Effector memory CD4-positive, alpha-beta T cell (primary cell): ENCODE measurements around the gene U2SURP.

Experiments
- DNase-seq, 3 donors: peaks; one replicate each; pipeline ENCODE4 v3.0.0-alpha.2; 2020
- H3K27ac ChIP-seq: 2 replicates; pipeline ENCODE4 v1.7.0; 2013; ENCODE audit warnings: mild to moderate bottlenecking, low read length, moderate library complexity; ENCODE audit not compliant: insufficient read depth, poor library complexity, severe bottlenecking
- H3K27me3 ChIP-seq: replicated peaks from 2 replicates; pipeline ENCODE4 v1.7.0; 2013; ENCODE audit warnings: mild to moderate bottlenecking, low read length; ENCODE audit not compliant: insufficient read depth, control insufficient read depth, poor library complexity, severe bottlenecking
- H3K36me3 ChIP-seq: 2 replicates; pipeline ENCODE4 v1.7.0; 2013; ENCODE audit warnings: mild to moderate bottlenecking, low read length, moderate library complexity; ENCODE audit not compliant: control insufficient read depth, insufficient read depth
- H3K4me1 ChIP-seq: 2 replicates; pipeline ENCODE4 v1.7.0; 2013; ENCODE audit warnings: low read length, mild to moderate bottlenecking; ENCODE audit not compliant: control insufficient read depth, insufficient read depth, poor library complexity, severe bottlenecking
- H3K4me3 ChIP-seq: 2 replicates; pipeline ENCODE4 v1.7.0; 2013; ENCODE audit warnings: low read length, low read depth, mild to moderate bottlenecking; ENCODE audit not compliant: insufficient read depth, poor library complexity, severe bottlenecking
- H3K9me3 ChIP-seq: 2 replicates; pipeline ENCODE4 v1.7.0; 2013; ENCODE audit warnings: mild to moderate bottlenecking, low read length, moderate library complexity; ENCODE audit not compliant: control insufficient read depth

Gene U2SURP

GRCh38 chr3:142990721-142991120 lies 10.6 kb upstream of the U2SURP start:
- DNase-seq, result no peak
- Histone ChIP-seq H3K27me3 (no peaks in the 10 kb centered on the region), H3K4me3 (no peak overlapping the region), H3K4me1 (no peaks in the 10 kb centered on the region), H3K9me3 (no peaks in the 10 kb centered on the region), H3K36me3 (no peaks in the 10 kb centered on the region), H3K27ac (no peak overlapping the region)

- Histone ChIP-seq H3K4me1 (no peaks in the 10 kb centered on the region), H3K4me3 (no peak overlapping the region), H3K27me3 (no peaks in the 10 kb centered on the region), H3K27ac (no peak overlapping the region), H3K9me3 (no peaks in the 10 kb centered on the region), H3K36me3 (no peaks in the 10 kb centered on the region)
- no peak for DNase-seq
Measured at GRCh38 chr3:142992323-142992722, 9.0 kb upstream of the U2SURP start.

GRCh38 chr3:142993958-142994442 lies 7.4 kb upstream of the U2SURP start:
- no peaks in the 10 kb centered on the region for H3K27me3 ChIP-seq
- H3K36me3 ChIP-seq, result no peaks in the 10 kb centered on the region
- no peak overlapping the region for H3K4me3 ChIP-seq
- DNase-seq, result peak in 2 of 3 donors; percentile 26 to 44
- no peaks in the 10 kb centered on the region for H3K9me3 ChIP-seq
- no peak overlapping the region for H3K27ac ChIP-seq
- H3K4me1 ChIP-seq, result no peaks in the 10 kb centered on the region

- no peak for DNase-seq
Measured at GRCh38 chr3:142997330-142997729, 4.0 kb upstream of the U2SURP start.

GRCh38 chr3:142998439-142998838 lies 2.9 kb upstream of the U2SURP start:
- peaks cover 8% of the 10 kb centered on the region for H3K4me1 ChIP-seq
- DNase-seq, result no peak

More at GRCh38 chr3:142997330-142997729, 4.0 kb upstream of the U2SURP start:
- H3K36me3 ChIP-seq, result no peaks in the 10 kb centered on the region
- no peak overlapping the region for H3K4me3 ChIP-seq
- no peak overlapping the region for H3K27ac ChIP-seq
- no peaks in the 10 kb centered on the region for H3K27me3 ChIP-seq
- H3K4me1 ChIP-seq, result no peaks in the 10 kb centered on the region
- H3K9me3 ChIP-seq, result no peaks in the 10 kb centered on the region

GRCh38 chr3:142999881-143000280 lies 1.5 kb upstream of the U2SURP start:
- Histone ChIP-seq H3K36me3 (no peaks in the 10 kb centered on the region), H3K27me3 (no peaks in the 10 kb centered on the region), H3K27ac (no peak overlapping the region), H3K9me3 (no peaks in the 10 kb centered on the region), H3K4me1 (peaks cover 8% of the 10 kb centered on the region), H3K4me3 (no peak overlapping the region)
- DNase-seq, result no peak

More at GRCh38 chr3:142998439-142998838, 2.9 kb upstream of the U2SURP start:
- Histone ChIP-seq H3K9me3 (no peaks in the 10 kb centered on the region), H3K27ac (no peak overlapping the region), H3K36me3 (no peaks in the 10 kb centered on the region), H3K4me3 (no peak overlapping the region), H3K27me3 (no peaks in the 10 kb centered on the region)

GRCh38 chr3:143000528-143000927 lies 842 bp upstream of the U2SURP start:
- no peaks in the 10 kb centered on the region for H3K9me3 ChIP-seq
- no peak for DNase-seq
- no peaks in the 10 kb centered on the region for H3K36me3 ChIP-seq
- peaks cover 8% of the 10 kb centered on the region for H3K4me1 ChIP-seq
- H3K27ac ChIP-seq, result peak overlapping the region; percentile 93
- H3K4me3 ChIP-seq, result peak overlapping the region; percentile 90
- H3K27me3 ChIP-seq, result no peaks in the 10 kb centered on the region

GRCh38 chr3:143001034-143001368 lies 369 bp upstream of the U2SURP start:
- peaks cover 8% of the 10 kb centered on the region for H3K4me1 ChIP-seq
- no peaks in the 10 kb centered on the region for H3K9me3 ChIP-seq
- no peaks in the 10 kb centered on the region for H3K36me3 ChIP-seq
- peak overlapping the region; percentile 90 for H3K4me3 ChIP-seq
- H3K27me3 ChIP-seq, result no peaks in the 10 kb centered on the region
- H3K27ac ChIP-seq, result peak overlapping the region; percentile 93
- DNase-seq, result no peak

GRCh38 chr3:143002083-143002712 lies 828 bp downstream of the U2SURP start:
- DNase-seq, result no peak
- Histone ChIP-seq H3K9me3 (no peaks in the 10 kb centered on the region), H3K27me3 (no peaks in the 10 kb centered on the region), H3K36me3 (no peaks in the 10 kb centered on the region), H3K4me3 (peak overlapping the region; percentile 90), H3K27ac (peak overlapping the region; percentile 93), H3K4me1 (peaks cover 8% of the 10 kb centered on the region)

GRCh38 chr3:143002727-143003126 lies 1.4 kb downstream of the U2SURP start:
- Histone ChIP-seq H3K36me3 (no peaks in the 10 kb centered on the region), H3K4me1 (peaks cover 8% of the 10 kb centered on the region), H3K4me3 (peak overlapping the region; percentile 90), H3K9me3 (no peaks in the 10 kb centered on the region), H3K27me3 (no peaks in the 10 kb centered on the region), H3K27ac (no peak overlapping the region)
- DNase-seq, result no peak
